ENCODE measurements around the gene PCMTD2.

- TF ChIP-seq E2F1 (CRISPR knock-in tag; IDR thresholded peaks at IDR 0.05) = no peak
- TF ChIP-seq MAX (CRISPR knock-in tag; IDR thresholded peaks at IDR 0.05) = no peak
- TF ChIP-seq E2F4 (CRISPR knock-in tag; IDR thresholded peaks at IDR 0.05; ENCODE audit: borderline replicate concordance, low read depth) = no peak
- TF ChIP-seq TP53 (CRISPR knock-in tag; IDR thresholded peaks at IDR 0.05) = no peak
- TF ChIP-seq CTCF (IDR thresholded peaks at IDR 0.05) = no peak
- TF ChIP-seq CREB1 (CRISPR knock-in tag; IDR thresholded peaks at IDR 0.05) = no peak
Measured at GRCh38 chr20:64225828-64226598, 29.5 kb upstream of the PCMTD2 start.

Measured in WTC11 (cell line).